SJSA1 (cell line): Measurements from ENCODE around the gene ARGLU1. TPM values are rescaled to one million over a fixed set of nuclear protein-coding genes. Genes with fewer than 3 reads are reported as not detected.
A peak's percentile ranks its signal among the peaks of the same experiment; 100 is the strongest.

ENCODE experiments used
- DNase-seq, 2 experiments: peaks; one replicate each; pipeline ENCODE4 v3.0.0-alpha.2; 2015 to 2020; ENCODE audit warnings: low spot score in 2 of 2, low read depth in 1 of 2
- H3K27ac ChIP-seq: fragments of 250-450 bp; sonication (Bioruptor Pico); 2 replicates; pipeline ENCODE4 v1.5.1; 2020; ENCODE audit warnings: mild to moderate bottlenecking, moderate library complexity
- H3K27me3 ChIP-seq: fragments of 250-450 bp; sonication (Bioruptor Pico); replicated peaks from 2 replicates; pipeline ENCODE4 v1.5.1; 2020; ENCODE audit warnings: mild to moderate bottlenecking, moderate library complexity
- H3K36me3 ChIP-seq: fragments of 250-450 bp; sonication (Bioruptor Pico); 2 replicates; pipeline ENCODE4 v1.5.1; 2020; ENCODE audit warnings: mild to moderate bottlenecking
- H3K4me1 ChIP-seq: fragments of 250-450 bp; sonication (Bioruptor Pico); replicated peaks from 2 replicates; pipeline ENCODE4 v1.6.1; 2021; ENCODE audit warnings: mild to moderate bottlenecking
- H3K4me3 ChIP-seq: fragments of 250-450 bp; sonication (Bioruptor Pico); 2 replicates; pipeline ENCODE4 v1.5.1; 2020; ENCODE audit warnings: mild to moderate bottlenecking
- H3K9me3 ChIP-seq: fragments of 250-450 bp; sonication (Bioruptor Pico); replicated peaks from 2 replicates; pipeline ENCODE4 v1.5.1; 2020; ENCODE audit warnings: mild to moderate bottlenecking
- total RNA-seq: library from RNA; depleted of rRNA; stranded (reverse); fragments of >200 nt; shearing (Covaris generic); gene quantifications from 2 replicates; pipeline ENCODE4 v1.2.3, GENCODE V29; 2014

ARGLU1 gene
- total RNA-seq, 1 experiment from 2014 or later: 89.8 TPM

GRCh38 chr13:106521095-106521799 lies 46.7 kb downstream of the ARGLU1 start:
- H3K27ac ChIP-seq: no peak overlapping the region

DNA sequence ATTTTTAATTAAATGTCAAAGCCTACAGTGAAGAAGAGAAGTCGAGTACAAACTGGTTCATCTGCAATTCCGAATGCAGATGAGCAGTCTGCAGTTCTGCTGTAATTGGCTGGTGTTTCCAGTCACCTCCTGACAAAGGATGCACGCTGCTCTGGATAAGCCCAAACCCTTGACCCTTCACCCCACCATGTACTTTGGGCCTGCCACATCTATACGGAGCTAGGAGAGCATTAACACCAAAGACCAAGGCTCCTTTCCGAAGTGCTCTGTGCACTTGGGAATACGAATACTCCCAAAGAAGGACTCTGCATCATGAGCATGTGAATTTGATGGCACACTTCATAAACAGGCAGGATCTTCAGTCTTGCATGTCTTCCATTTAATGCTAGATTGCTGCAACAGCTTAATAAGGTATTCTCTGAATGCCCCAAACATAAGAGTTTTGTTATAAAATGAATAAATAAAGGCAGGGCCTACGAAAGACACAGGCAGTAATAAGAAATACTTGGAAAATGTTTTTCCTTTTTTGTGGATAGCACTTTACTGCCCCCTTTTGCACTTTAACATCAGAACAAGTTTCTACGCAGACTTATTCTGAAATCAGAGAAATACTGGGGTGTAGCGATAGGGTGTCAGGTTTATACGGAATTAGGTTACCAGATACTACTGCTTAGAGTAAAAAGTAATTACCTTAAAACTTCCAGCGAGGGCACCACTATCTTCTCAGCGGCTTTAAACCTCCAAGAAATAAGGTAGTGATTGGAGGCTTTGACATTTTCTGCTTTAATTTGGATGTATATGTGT lies 47.5 kb downstream of the ARGLU1 start:
- Histone ChIP-seq H3K27ac (no peak overlapping the region), H3K4me3 (no peak overlapping the region), H3K27me3 (no peaks in the 10 kb centered on the region), H3K4me1 (no peaks in the 10 kb centered on the region), H3K36me3 (no peaks in the 10 kb centered on the region), H3K9me3 (no peaks in the 10 kb centered on the region)
- no peak for DNase-seq

More at GRCh38 chr13:106521095-106521799, 46.7 kb downstream of the ARGLU1 start:
- H3K9me3 ChIP-seq: no peaks in the 10 kb centered on the region
- H3K36me3 ChIP-seq: no peaks in the 10 kb centered on the region
- no peaks in the 10 kb centered on the region for H3K27me3 ChIP-seq
- no peak for DNase-seq
- H3K4me1 ChIP-seq: no peaks in the 10 kb centered on the region
- H3K4me3 ChIP-seq: no peak overlapping the region

DNA sequence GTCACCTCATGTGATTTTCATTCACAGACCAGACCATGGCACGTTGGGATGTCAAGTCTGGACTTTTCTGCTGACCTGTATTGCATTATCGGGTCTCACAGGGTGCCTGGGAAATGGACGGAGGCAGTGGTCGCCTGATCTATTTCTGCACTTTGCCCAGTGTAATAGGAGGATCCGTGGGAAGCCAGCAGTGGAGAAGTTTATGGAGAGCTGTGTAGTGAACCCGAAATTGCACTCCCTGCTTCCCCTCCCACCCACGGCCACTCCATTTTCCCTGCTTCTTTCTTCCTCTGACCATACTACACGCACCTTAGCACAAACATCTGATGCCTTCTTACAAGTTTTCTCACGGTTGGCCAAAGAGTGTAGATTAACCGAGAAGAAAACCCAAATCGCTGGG lies 49.4 kb downstream of the ARGLU1 start:
- no peak overlapping the region for H3K27ac ChIP-seq
- no peak for DNase-seq
- no peaks in the 10 kb centered on the region for H3K27me3 ChIP-seq
- no peaks in the 10 kb centered on the region for H3K36me3 ChIP-seq
- H3K4me1 ChIP-seq: peaks cover 6% of the 10 kb centered on the region
- no peak overlapping the region for H3K4me3 ChIP-seq
- no peaks in the 10 kb centered on the region for H3K9me3 ChIP-seq

DNA sequence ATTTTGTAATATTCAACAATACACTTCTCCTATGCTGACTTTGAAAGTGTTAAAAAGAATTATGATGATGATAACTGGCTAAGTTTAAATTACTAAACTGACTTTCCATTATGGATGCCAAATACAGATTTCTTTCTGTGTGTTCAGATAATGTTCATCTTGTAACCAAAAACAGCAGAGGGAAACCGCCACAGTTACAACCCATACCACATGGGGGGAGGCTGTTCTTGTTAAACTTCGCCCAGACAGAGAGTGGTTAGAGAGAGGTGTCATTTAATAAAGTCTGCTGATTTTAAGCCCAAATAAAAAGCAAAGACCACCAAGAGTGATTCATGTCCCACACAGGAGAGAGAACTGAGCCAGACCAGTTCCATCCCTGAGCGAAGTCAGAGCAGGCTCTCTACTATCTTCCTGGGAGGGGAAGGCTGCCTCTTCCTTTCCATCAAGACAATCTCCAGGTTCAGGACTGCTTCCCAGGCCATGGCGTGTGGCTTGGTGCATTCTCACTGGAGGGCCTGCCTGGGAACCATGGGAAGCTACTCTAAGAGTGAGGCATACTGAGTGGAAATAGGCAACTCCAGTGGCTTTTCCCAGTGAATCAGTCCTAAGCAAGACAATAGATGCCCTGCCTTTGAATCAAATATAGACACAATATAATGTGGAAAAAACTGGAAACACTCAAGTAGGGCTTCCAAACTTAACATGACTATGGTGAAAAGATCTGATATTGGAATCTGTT lies 50.7 kb downstream of the ARGLU1 start:
- Histone ChIP-seq H3K4me1 (peaks cover 17% of the 10 kb centered on the region), H3K9me3 (no peaks in the 10 kb centered on the region), H3K4me3 (no peak overlapping the region), H3K27ac (no peak overlapping the region), H3K36me3 (no peaks in the 10 kb centered on the region), H3K27me3 (no peaks in the 10 kb centered on the region)
- no peak for DNase-seq

- Histone ChIP-seq H3K27ac (no peak overlapping the region), H3K36me3 (no peaks in the 10 kb centered on the region), H3K4me1 (peaks cover 17% of the 10 kb centered on the region)
Observed at GRCh38 chr13:106515635-106516254, 52.2 kb downstream of the ARGLU1 start.

DNA sequence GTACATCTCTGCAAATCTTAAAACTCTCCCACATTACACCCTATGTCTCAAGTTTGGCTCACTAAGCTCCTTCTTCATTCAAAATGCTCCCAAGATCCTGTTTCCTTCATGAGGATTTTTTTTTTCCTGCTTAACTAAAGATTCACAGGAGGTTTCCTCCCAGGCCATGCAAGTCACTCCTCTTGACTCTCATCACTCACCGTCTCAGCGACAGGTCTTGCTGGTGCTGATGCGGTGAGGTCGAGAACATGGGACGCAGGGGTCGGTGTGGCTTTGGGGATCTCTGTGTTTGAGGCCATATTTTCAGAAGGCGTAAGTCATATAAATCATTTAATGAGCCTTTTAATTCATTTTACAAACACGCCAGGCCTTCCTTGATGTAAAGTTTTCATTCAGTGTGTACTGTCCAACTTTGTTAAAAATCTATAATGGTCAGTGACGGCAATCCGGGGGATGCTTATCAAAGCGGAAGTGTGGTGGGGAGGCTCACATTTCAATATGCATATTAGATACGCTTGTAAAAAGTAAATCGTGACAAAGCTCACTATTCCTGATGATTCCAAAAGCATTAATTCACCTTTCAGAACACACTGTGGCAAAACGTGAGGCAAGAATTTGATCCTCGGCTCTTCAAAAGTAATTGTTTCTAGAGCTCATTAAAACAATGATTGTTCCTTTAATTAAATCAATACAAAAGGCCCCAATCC lies 52.9 kb downstream of the ARGLU1 start:
- no peaks in the 10 kb centered on the region for H3K27me3 ChIP-seq
- no peak overlapping the region for H3K27ac ChIP-seq

More at GRCh38 chr13:106515635-106516254, 52.2 kb downstream of the ARGLU1 start:
- Histone ChIP-seq H3K4me3 (no peak overlapping the region), H3K9me3 (no peaks in the 10 kb centered on the region), H3K27me3 (no peaks in the 10 kb centered on the region)
- DNase-seq: no peak

GRCh38 chr13:106513025-106513983 lies 54.6 kb downstream of the ARGLU1 start:
- no peak overlapping the region for H3K27ac ChIP-seq
- H3K4me1 ChIP-seq: peaks cover 25% of the 10 kb centered on the region
- H3K4me3 ChIP-seq: no peak overlapping the region
- DNase-seq: peak in 1 of 2 experiments; percentile 66
- no peaks in the 10 kb centered on the region for H3K9me3 ChIP-seq
- no peaks in the 10 kb centered on the region for H3K36me3 ChIP-seq
- H3K27me3 ChIP-seq: no peaks in the 10 kb centered on the region

More for the DNA sequence above, 52.9 kb downstream of the ARGLU1 start:
- Histone ChIP-seq H3K4me3 (no peak overlapping the region), H3K4me1 (peaks cover 17% of the 10 kb centered on the region), H3K36me3 (no peaks in the 10 kb centered on the region), H3K9me3 (no peaks in the 10 kb centered on the region)
- DNase-seq: no peak

- H3K9me3 ChIP-seq: no peaks in the 10 kb centered on the region
- H3K27me3 ChIP-seq: no peaks in the 10 kb centered on the region
- no peaks in the 10 kb centered on the region for H3K36me3 ChIP-seq
- H3K4me3 ChIP-seq: peak overlapping the region; percentile 12
- H3K27ac ChIP-seq: peak overlapping the region; percentile 59
- DNase-seq: peak; percentile 62 to 74
- H3K4me1 ChIP-seq: peaks cover 18% of the 10 kb centered on the region
Observed at GRCh38 chr13:106507560-106508274, 60.2 kb downstream of the ARGLU1 start.

GRCh38 chr13:106506286-106506685 lies 61.7 kb downstream of the ARGLU1 start:
- Histone ChIP-seq H3K36me3 (no peaks in the 10 kb centered on the region), H3K9me3 (no peaks in the 10 kb centered on the region), H3K4me3 (no peak overlapping the region), H3K27me3 (no peaks in the 10 kb centered on the region), H3K27ac (no peak overlapping the region), H3K4me1 (peaks cover 16% of the 10 kb centered on the region)
- no peak for DNase-seq

- Histone ChIP-seq H3K4me3 (no peak overlapping the region), H3K9me3 (no peaks in the 10 kb centered on the region), H3K4me1 (peaks cover 16% of the 10 kb centered on the region), H3K27me3 (no peaks in the 10 kb centered on the region), H3K36me3 (no peaks in the 10 kb centered on the region), H3K27ac (no peak overlapping the region)
- no peak for DNase-seq
Observed at GRCh38 chr13:106505732-106506131, 62.2 kb downstream of the ARGLU1 start.

GRCh38 chr13:106505295-106505694 lies 62.6 kb downstream of the ARGLU1 start:
- Histone ChIP-seq H3K4me3 (no peak overlapping the region), H3K4me1 (peaks cover 16% of the 10 kb centered on the region), H3K36me3 (no peaks in the 10 kb centered on the region), H3K9me3 (no peaks in the 10 kb centered on the region), H3K27me3 (no peaks in the 10 kb centered on the region), H3K27ac (no peak overlapping the region)
- no peak for DNase-seq
